ENCODE results near the gene IGF2R. TPM values are rescaled to one million over a fixed set of nuclear protein-coding genes. Genes with fewer than 3 reads are reported as not detected.

The IGF2R gene
- total RNA-seq, 1 experiment from 2014 or later, result 75.3 TPM

DNA sequence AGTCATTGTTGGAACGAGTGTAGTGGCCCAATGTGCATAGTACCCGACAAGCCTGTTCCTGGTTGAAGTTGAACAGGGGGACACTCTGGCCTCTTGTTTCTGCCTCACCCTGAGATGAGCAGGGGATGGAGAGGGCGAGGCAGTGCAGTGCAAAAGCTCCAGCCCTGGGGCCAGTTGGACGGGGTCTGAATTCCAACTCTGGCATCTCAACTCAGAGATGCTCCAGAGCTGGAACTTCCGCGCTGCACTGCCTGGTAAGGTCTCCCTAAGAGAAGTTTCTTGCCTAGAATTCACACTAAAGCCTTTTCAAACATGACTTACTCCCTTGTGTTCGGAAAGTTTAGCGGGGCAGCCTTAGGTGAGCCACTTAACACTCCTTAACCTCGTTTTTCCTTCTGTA lies 80.5 kb downstream of the IGF2R start:
- Mint-ChIP-seq H3K27me3 (ENCODE audit: low read depth) (no peaks in the 10 kb centered on the region), H3K36me3 (peaks cover 94% of the 10 kb centered on the region)
- TF ChIP-seq ZNF317 (CRISPR knock-in tag; IDR thresholded peaks at IDR 0.05; ENCODE audit: borderline replicate concordance, low read depth), result no peak
- TF ChIP-seq, protein P1, sequence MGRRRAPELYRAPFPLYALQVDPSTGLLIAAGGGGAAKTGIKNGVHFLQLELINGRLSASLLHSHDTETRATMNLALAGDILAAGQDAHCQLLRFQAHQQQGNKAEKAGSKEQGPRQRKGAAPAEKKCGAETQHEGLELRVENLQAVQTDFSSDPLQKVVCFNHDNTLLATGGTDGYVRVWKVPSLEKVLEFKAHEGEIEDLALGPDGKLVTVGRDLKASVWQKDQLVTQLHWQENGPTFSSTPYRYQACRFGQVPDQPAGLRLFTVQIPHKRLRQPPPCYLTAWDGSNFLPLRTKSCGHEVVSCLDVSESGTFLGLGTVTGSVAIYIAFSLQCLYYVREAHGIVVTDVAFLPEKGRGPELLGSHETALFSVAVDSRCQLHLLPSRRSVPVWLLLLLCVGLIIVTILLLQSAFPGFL (CRISPR knock-in tag; IDR thresholded peaks at IDR 0.05; ENCODE audit: borderline replicate concordance), result no peak
- TF ChIP-seq, protein P2, sequence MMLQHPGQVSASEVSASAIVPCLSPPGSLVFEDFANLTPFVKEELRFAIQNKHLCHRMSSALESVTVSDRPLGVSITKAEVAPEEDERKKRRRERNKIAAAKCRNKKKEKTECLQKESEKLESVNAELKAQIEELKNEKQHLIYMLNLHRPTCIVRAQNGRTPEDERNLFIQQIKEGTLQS (CRISPR knock-in tag; conservative IDR thresholded peaks at IDR 0.05), result no peak
- TF ChIP-seq, protein P3, sequence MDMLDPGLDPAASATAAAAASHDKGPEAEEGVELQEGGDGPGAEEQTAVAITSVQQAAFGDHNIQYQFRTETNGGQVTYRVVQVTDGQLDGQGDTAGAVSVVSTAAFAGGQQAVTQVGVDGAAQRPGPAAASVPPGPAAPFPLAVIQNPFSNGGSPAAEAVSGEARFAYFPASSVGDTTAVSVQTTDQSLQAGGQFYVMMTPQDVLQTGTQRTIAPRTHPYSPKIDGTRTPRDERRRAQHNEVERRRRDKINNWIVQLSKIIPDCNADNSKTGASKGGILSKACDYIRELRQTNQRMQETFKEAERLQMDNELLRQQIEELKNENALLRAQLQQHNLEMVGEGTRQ (CRISPR knock-in tag; IDR thresholded peaks at IDR 0.05), result no peak

DNA sequence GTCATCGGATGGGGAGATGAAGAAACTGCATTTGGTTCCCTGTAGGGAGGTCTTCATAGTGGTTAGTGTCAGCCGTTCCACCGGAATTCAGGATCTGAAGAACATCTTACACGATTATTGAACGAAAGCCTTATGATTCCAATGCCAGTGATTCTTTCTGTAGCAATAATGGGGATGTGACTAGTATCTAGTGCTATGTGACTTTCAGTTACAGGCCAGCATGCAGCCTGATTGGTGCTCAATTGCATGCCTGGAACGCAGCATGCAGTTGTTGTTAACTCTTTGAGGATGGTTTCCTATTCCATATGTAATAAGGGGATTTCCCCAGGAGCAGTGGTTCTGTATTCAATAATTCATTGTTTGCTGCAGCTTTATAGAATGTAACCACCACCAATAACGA lies 81.1 kb downstream of the IGF2R start:
- Mint-ChIP-seq H3K36me3 (peaks cover 94% of the 10 kb centered on the region), H3K27me3 (ENCODE audit: low read depth) (no peaks in the 10 kb centered on the region), H3K27ac (no peak overlapping the region), H3K4me1 (no peaks in the 10 kb centered on the region), H3K9me3 (no peaks in the 10 kb centered on the region), H3K4me3 (no peak overlapping the region)
- CTCF ChIA-PET, result no interaction called here
- DNase-seq (ENCODE audit: low spot score), result no peak
- no peak for ATAC-seq
- TF ChIP-seq ZBTB21 (CRISPR knock-in tag; IDR thresholded peaks at IDR 0.05; ENCODE audit: borderline replicate concordance) (no peak), FOXK1 (CRISPR knock-in tag; IDR thresholded peaks at IDR 0.05) (no peak), SOX15 (CRISPR knock-in tag; IDR thresholded peaks at IDR 0.05) (no peak), GTF2I (CRISPR knock-in tag; conservative IDR thresholded peaks at IDR 0.05) (no peak), KAT7 (CRISPR knock-in tag; IDR thresholded peaks at IDR 0.05; ENCODE audit: borderline replicate concordance) (no peak), TP53 (CRISPR knock-in tag; IDR thresholded peaks at IDR 0.05) (no peak), CBFB (CRISPR knock-in tag; IDR thresholded peaks at IDR 0.05; ENCODE audit: low read depth) (no peak)
- TF ChIP-seq, protein P4, sequence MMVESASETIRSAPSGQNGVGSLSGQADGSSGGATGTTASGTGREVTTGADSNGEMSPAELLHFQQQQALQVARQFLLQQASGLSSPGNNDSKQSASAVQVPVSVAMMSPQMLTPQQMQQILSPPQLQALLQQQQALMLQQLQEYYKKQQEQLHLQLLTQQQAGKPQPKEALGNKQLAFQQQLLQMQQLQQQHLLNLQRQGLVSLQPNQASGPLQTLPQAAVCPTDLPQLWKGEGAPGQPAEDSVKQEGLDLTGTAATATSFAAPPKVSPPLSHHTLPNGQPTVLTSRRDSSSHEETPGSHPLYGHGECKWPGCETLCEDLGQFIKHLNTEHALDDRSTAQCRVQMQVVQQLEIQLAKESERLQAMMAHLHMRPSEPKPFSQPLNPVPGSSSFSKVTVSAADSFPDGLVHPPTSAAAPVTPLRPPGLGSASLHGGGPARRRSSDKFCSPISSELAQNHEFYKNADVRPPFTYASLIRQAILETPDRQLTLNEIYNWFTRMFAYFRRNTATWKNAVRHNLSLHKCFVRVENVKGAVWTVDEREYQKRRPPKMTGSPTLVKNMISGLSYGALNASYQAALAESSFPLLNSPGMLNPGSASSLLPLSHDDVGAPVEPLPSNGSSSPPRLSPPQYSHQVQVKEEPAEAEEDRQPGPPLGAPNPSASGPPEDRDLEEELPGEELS (CRISPR knock-in tag; IDR thresholded peaks at IDR 0.05), result no peak
- TF ChIP-seq, protein P2 (CRISPR knock-in tag; conservative IDR thresholded peaks at IDR 0.05), result no peak
- TF ChIP-seq, protein P5, sequence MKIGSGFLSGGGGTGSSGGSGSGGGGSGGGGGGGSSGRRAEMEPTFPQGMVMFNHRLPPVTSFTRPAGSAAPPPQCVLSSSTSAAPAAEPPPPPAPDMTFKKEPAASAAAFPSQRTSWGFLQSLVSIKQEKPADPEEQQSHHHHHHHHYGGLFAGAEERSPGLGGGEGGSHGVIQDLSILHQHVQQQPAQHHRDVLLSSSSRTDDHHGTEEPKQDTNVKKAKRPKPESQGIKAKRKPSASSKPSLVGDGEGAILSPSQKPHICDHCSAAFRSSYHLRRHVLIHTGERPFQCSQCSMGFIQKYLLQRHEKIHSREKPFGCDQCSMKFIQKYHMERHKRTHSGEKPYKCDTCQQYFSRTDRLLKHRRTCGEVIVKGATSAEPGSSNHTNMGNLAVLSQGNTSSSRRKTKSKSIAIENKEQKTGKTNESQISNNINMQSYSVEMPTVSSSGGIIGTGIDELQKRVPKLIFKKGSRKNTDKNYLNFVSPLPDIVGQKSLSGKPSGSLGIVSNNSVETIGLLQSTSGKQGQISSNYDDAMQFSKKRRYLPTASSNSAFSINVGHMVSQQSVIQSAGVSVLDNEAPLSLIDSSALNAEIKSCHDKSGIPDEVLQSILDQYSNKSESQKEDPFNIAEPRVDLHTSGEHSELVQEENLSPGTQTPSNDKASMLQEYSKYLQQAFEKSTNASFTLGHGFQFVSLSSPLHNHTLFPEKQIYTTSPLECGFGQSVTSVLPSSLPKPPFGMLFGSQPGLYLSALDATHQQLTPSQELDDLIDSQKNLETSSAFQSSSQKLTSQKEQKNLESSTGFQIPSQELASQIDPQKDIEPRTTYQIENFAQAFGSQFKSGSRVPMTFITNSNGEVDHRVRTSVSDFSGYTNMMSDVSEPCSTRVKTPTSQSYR (CRISPR knock-in tag; IDR thresholded peaks at IDR 0.05), result no peak
- TF ChIP-seq, protein P6, sequence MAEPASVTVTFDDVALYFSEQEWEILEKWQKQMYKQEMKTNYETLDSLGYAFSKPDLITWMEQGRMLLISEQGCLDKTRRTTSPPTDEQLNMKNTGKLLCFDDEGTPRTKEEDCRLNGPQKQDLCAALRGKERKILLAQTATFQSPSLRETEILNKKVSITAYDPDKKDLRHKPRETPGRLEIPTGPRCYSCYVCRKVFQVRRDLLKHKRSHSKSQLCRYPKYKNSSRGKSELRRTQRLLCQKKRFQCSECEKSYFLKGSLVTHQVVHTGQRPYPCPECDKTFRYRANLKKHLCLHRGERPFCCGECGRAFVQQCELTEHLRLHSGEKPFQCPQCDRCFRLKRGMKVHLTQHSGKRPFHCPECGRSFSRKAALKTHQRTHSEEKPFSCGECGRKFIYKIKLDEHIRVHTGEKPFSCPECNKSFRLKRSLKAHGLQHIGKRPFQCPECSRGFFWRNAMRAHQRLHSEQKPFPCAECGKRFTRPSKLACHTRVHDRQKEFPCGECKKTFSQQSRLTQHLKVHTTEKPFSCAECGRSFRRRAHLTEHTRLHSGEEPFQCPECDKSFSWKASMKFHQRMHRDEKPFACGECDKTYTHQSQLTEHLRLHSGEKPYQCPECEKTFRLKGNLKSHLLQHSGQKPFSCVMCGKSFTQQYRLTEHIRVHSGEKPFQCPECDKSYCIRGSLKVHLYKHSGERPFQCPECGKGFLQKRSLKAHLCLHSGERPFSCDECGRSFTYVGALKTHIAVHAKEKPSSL (CRISPR knock-in tag; conservative IDR thresholded peaks at IDR 0.05), result no peak
- TF ChIP-seq, protein P7, sequence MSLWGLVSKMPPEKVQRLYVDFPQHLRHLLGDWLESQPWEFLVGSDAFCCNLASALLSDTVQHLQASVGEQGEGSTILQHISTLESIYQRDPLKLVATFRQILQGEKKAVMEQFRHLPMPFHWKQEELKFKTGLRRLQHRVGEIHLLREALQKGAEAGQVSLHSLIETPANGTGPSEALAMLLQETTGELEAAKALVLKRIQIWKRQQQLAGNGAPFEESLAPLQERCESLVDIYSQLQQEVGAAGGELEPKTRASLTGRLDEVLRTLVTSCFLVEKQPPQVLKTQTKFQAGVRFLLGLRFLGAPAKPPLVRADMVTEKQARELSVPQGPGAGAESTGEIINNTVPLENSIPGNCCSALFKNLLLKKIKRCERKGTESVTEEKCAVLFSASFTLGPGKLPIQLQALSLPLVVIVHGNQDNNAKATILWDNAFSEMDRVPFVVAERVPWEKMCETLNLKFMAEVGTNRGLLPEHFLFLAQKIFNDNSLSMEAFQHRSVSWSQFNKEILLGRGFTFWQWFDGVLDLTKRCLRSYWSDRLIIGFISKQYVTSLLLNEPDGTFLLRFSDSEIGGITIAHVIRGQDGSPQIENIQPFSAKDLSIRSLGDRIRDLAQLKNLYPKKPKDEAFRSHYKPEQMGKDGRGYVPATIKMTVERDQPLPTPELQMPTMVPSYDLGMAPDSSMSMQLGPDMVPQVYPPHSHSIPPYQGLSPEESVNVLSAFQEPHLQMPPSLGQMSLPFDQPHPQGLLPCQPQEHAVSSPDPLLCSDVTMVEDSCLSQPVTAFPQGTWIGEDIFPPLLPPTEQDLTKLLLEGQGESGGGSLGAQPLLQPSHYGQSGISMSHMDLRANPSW (CRISPR knock-in tag; conservative IDR thresholded peaks at IDR 0.05; ENCODE audit: low read depth), result no peak
- TF ChIP-seq, protein P8, sequence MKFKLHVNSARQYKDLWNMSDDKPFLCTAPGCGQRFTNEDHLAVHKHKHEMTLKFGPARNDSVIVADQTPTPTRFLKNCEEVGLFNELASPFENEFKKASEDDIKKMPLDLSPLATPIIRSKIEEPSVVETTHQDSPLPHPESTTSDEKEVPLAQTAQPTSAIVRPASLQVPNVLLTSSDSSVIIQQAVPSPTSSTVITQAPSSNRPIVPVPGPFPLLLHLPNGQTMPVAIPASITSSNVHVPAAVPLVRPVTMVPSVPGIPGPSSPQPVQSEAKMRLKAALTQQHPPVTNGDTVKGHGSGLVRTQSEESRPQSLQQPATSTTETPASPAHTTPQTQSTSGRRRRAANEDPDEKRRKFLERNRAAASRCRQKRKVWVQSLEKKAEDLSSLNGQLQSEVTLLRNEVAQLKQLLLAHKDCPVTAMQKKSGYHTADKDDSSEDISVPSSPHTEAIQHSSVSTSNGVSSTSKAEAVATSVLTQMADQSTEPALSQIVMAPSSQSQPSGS (CRISPR knock-in tag; IDR thresholded peaks at IDR 0.05; ENCODE audit: borderline replicate concordance, low read depth), result no peak
- POLR2A ChIA-PET, result no interaction called here

More for the DNA sequence above, 80.5 kb downstream of the IGF2R start:
- Mint-ChIP-seq H3K9me3 (no peaks in the 10 kb centered on the region), H3K27ac (no peak overlapping the region), H3K4me1 (no peaks in the 10 kb centered on the region), H3K4me3 (no peak overlapping the region)
- ChIA-PET CTCF (no interaction called here), POLR2A (no interaction called here)
- DNase-seq (ENCODE audit: low spot score) (no peak), ATAC-seq (no peak)
